Measurements from ENCODE around the gene SLC44A3. TPM values are rescaled to one million over a fixed set of nuclear protein-coding genes. Genes with fewer than 3 reads are reported as not detected.

Gene SLC44A3
- total and polyA plus RNA-seq, 4 experiments from 2014 or later: 1.1 to 2.3 (median 1.9) TPM

DNA sequence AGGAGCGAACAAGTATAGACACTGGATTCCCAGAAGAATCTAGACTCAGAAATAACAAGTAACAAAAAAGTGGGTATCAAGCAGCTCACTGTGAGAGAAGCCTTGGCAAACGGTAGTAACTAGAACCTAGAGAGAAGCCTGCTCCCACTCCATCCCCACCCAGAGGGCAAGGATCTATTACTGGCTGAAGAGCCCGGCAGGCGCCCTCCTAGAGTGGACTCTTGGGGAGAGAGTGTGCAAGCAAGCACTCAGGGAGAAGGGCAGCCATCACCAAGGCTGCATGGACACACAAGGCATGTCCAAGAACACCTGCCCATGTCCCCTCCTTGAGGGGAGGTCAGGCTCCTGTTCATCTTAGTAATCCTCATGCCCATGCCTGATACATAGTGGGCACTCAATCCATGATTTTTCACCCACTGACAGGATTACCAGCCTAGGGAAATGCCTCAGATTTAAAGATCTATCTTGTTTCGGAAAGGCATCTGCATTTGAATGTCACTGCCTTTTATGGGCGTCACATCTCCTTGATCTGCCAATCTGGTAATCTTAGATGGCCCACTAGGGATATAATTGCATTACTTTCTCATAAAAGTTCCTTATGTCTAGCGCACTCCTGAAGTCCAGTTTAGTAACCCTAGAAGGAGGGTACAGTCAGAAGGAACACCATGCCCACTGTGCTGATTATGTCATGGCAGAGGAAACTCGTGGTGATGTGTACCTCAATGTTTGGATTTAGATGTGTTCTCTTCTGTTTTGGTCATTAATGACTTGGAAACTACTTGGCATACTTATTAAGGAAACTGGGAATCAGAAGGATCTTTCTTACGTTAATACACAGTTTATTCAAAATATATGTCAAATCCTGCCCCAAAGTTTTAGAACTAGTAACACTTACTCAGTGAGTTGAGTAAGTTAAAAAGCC, 92.4 kb downstream of the SLC44A3 start:
- Mint-ChIP-seq H3K27me3 (peaks cover 13 to 19% of the 10 kb centered on the region in 2 donors), H3K4me3 (no peak overlapping the region), H3K36me3 (no peaks in the 10 kb centered on the region), H3K27ac (no peak overlapping the region), H3K4me1 (no peaks in the 10 kb centered on the region), H3K9me3 (no peaks in the 10 kb centered on the region)
- H3K4me1 ChIP-seq (ENCODE audit: insufficient read depth, low read length): no peaks in the 10 kb centered on the region
- CTCF ChIA-PET (ENCODE audit: partially characterized antibody): no interaction called here
- no peak overlapping the region for H3K4me3 ChIP-seq (ENCODE audit: low read length in 2 of 2)
- intact Hi-C loops (cut with micrococcal nuclease): no loop called here
- H3K27ac ChIP-seq (ENCODE audit: low read depth, low read length): no peak overlapping the region
- peaks cover 3% of the 10 kb centered on the region for H3K27me3 ChIP-seq (ENCODE audit: insufficient read depth, low read length)
- H3K36me3 ChIP-seq (ENCODE audit: insufficient read depth, low read length): no peaks in the 10 kb centered on the region
- POLR2A ChIA-PET (ENCODE audit: partially characterized antibody): no interaction called here
- DNase-seq: no peak
- no peaks in the 10 kb centered on the region for H3K9me3 ChIP-seq (ENCODE audit: control insufficient read depth in 1 of 2, low read length in 2 of 2)

DNA sequence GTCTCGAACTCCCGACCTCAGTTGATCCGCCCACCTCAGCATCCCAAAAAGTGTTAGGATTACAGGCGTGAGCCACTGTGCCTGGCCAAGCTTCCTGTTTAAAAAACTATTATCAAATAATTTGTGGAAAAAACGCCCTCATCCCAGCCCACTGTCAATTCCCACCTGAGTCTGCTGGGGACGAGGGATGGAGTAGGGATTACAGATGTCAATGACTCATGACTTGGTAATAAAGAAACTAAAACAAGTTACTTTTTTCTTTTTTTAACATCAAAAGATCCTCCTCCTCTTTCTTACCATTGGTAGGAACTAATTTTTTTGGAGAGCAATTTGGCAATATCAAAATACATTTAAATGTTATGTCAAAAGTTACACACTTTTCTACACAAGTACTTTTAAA, 97.1 kb downstream of the SLC44A3 start:
- no peak overlapping the region for H3K27ac Mint-ChIP-seq
- no peaks in the 10 kb centered on the region for H3K9me3 Mint-ChIP-seq
- no peak for DNase-seq
- Histone ChIP-seq H3K4me3 (ENCODE audit: low read length in 2 of 2) (no peak overlapping the region), H3K27ac (ENCODE audit: low read depth, low read length) (no peak overlapping the region), H3K9me3 (ENCODE audit: control insufficient read depth in 1 of 2, low read length in 2 of 2) (no peaks in the 10 kb centered on the region), H3K27me3 (ENCODE audit: insufficient read depth, low read length) (peaks cover 2% of the 10 kb centered on the region), H3K36me3 (ENCODE audit: insufficient read depth, low read length) (no peaks in the 10 kb centered on the region), H3K4me1 (ENCODE audit: insufficient read depth, low read length) (no peaks in the 10 kb centered on the region)
- ChIA-PET CTCF (ENCODE audit: partially characterized antibody) (no interaction called here), POLR2A (ENCODE audit: partially characterized antibody) (interaction anchor here (0.8 kb wide), 1 partner anchor 496 kb away, joined by 4 read pairs; no protein-coding TSS in a partner anchor)
- H3K27me3 Mint-ChIP-seq: peaks cover 4 to 11% of the 10 kb centered on the region in 2 donors
- H3K36me3 Mint-ChIP-seq: no peaks in the 10 kb centered on the region
- H3K4me1 Mint-ChIP-seq: no peaks in the 10 kb centered on the region
- no peak overlapping the region for H3K4me3 Mint-ChIP-seq
- intact Hi-C loops (cut with micrococcal nuclease): no loop called here

DNA sequence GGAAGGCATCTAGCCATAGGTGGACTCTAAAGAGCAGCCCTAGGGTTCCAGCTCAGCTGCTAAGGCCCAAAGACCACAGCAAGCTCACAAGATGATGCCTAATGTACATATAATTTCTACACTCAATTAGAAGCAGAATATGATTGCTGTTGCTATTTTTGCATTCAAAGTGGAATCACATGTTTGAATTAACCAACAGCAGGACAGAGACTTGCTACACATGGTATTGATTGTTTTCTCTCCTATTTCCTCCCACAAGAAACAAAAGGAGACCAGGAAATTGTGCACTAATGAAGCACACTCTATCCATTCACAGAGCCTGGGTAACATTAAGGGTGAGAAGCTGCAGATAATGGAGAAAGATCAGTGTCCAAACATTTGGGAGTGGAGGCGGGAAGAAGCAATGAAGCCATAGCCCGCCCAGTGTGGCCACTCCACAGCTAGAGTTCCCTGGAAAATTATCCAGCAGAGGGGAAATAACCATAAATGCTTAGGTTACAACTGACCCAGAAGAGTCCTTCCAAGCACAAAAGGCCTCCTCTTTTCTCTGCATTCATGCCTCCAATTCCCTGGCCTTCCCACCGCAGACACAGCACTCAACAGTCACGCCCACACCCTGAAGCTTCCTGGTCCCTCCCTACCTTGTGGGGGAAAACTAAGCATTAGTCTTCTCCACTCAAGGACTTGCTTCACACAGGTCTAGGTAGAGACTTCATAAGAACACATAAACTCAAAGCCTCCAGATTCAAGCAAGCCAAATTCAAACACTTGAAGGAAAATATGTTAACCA, 99.3 kb downstream of the SLC44A3 start:
- Mint-ChIP-seq H3K4me3 (no peak overlapping the region), H3K36me3 (no peaks in the 10 kb centered on the region), H3K9me3 (no peaks in the 10 kb centered on the region), H3K4me1 (no peaks in the 10 kb centered on the region), H3K27ac (no peak overlapping the region), H3K27me3 (peaks cover 11 to 15% of the 10 kb centered on the region in 2 donors)
- no peaks in the 10 kb centered on the region for H3K36me3 ChIP-seq (ENCODE audit: insufficient read depth, low read length)
- ChIA-PET CTCF (ENCODE audit: partially characterized antibody) (no interaction called here), POLR2A (ENCODE audit: partially characterized antibody) (interaction anchor here (1.1 kb wide), 1 partner anchor 8 kb away, joined by 3 read pairs; no protein-coding TSS in a partner anchor)
- peaks cover 6% of the 10 kb centered on the region for H3K27me3 ChIP-seq (ENCODE audit: insufficient read depth, low read length)
- no peaks in the 10 kb centered on the region for H3K9me3 ChIP-seq (ENCODE audit: control insufficient read depth in 1 of 2, low read length in 2 of 2)
- no peak overlapping the region for H3K4me3 ChIP-seq (ENCODE audit: low read length in 2 of 2)
- no peak overlapping the region for H3K27ac ChIP-seq (ENCODE audit: low read depth, low read length)
- H3K4me1 ChIP-seq (ENCODE audit: insufficient read depth, low read length): no peaks in the 10 kb centered on the region
- intact Hi-C loops (cut with micrococcal nuclease): loop anchor here (10.0 kb wide), 1 partner anchor 65 kb away; no protein-coding TSS in a partner anchor
- DNase-seq: no peak

DNA sequence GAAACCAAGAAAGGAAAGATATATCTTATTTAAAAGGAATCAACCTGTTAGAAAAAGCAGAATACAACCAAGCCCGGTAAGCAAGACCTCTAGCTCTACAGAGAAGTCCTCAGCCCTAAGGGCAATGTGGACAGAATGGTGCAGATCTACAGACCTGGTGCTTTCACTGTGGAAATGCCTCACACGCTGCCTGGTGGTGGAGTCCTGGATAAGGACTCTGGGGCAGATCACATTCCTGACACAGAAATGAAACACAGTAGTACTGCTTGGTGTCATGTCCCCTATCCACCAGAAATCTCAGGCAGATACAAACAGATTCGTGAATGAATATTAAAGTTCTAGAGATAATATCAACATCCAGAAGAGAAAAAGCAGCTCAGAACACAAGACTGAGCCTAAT, 99.9 kb downstream of the SLC44A3 start:
- Mint-ChIP-seq H3K4me1 (peaks cover 2 to 5% (median 2%) of the 10 kb centered on the region in 4 donors), H3K27me3 (peaks cover 16 to 21% of the 10 kb centered on the region in 2 donors), H3K9me3 (no peaks in the 10 kb centered on the region), H3K27ac (no peak overlapping the region), H3K4me3 (no peak overlapping the region), H3K36me3 (no peaks in the 10 kb centered on the region)
- no peak overlapping the region for H3K27ac ChIP-seq (ENCODE audit: low read depth, low read length)
- ChIA-PET CTCF (ENCODE audit: partially characterized antibody) (no interaction called here), POLR2A (ENCODE audit: partially characterized antibody) (no interaction called here)
- H3K4me1 ChIP-seq (ENCODE audit: insufficient read depth, low read length): no peaks in the 10 kb centered on the region
- H3K36me3 ChIP-seq (ENCODE audit: insufficient read depth, low read length): no peaks in the 10 kb centered on the region
- intact Hi-C loops (cut with micrococcal nuclease): loop anchor here (10.0 kb wide), 1 partner anchor 65 kb away; no protein-coding TSS in a partner anchor
- peaks cover 10% of the 10 kb centered on the region for H3K27me3 ChIP-seq (ENCODE audit: insufficient read depth, low read length)
- no peak overlapping the region for H3K4me3 ChIP-seq (ENCODE audit: low read length in 2 of 2)
- no peak for DNase-seq
- H3K9me3 ChIP-seq (ENCODE audit: control insufficient read depth in 1 of 2, low read length in 2 of 2): no peaks in the 10 kb centered on the region

DNA sequence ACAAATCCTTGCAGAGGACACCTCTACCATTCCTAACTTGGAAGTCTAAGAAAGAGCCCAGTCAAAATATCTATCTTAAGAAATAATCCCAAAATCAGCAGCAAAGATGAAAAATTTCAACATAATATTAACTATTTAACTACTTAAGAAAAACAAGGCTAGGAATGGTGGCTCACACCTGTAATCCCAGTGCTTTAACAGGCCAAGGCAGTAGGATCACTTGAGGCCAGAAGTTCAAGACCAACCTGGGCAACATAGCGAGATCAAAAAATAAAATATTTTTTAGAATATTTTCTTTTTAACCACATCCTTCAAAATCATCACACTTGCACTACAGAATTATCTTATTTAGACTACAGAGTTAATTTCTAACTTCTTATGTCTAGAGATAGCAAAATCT, 101.8 kb downstream of the SLC44A3 start:
- ChIA-PET CTCF (ENCODE audit: partially characterized antibody) (no interaction called here), POLR2A (ENCODE audit: partially characterized antibody) (no interaction called here)
- H3K9me3 Mint-ChIP-seq: no peaks in the 10 kb centered on the region
- H3K36me3 Mint-ChIP-seq: no peaks in the 10 kb centered on the region
- intact Hi-C loops (cut with micrococcal nuclease): loop anchor here (10.0 kb wide), 1 partner anchor 63 kb away; no protein-coding TSS in a partner anchor
- no peak overlapping the region for H3K27ac Mint-ChIP-seq
- H3K36me3 ChIP-seq (ENCODE audit: insufficient read depth, low read length): no peaks in the 10 kb centered on the region
- no peak overlapping the region for H3K27ac ChIP-seq (ENCODE audit: low read depth, low read length)
- peaks cover 19 to 27% of the 10 kb centered on the region in 2 donors for H3K27me3 Mint-ChIP-seq
- no peak overlapping the region for H3K4me3 Mint-ChIP-seq
- no peak for DNase-seq
- H3K27me3 ChIP-seq (ENCODE audit: insufficient read depth, low read length): peaks cover 17% of the 10 kb centered on the region
- H3K4me1 ChIP-seq (ENCODE audit: insufficient read depth, low read length): peaks cover 7% of the 10 kb centered on the region
- no peaks in the 10 kb centered on the region for H3K9me3 ChIP-seq (ENCODE audit: control insufficient read depth in 1 of 2, low read length in 2 of 2)
- peaks cover 7 to 16% (median 11%) of the 10 kb centered on the region in 4 donors for H3K4me1 Mint-ChIP-seq
- H3K4me3 ChIP-seq (ENCODE audit: low read length in 2 of 2): no peak overlapping the region

DNA sequence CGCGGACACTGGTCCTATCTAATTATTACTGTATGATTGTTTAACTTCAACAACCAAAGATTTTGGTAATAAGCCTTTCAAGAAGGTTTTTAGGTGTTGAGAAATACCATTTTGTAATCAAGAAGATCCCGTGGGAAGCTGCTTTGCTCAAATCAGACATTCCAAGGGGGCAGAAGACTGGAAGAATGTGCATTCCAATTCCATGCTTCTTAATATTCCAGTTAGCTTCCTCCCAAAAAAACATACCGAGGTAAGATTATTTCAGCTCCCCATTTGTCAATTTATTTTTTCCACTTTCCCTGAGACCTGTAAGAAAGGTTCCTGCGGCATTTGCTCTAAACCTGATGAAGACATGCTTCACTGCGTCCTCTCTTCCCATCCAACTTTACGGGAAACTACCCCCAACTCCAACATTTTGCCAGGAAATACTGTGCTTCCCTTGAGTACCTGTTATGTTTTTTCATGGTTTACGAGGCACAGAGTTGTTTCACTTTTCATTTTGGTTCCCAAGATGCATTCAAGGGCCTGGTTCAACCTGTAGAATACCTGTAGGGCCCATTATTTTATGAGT, 102.7 kb downstream of the SLC44A3 start:
- POLR2A ChIA-PET (ENCODE audit: partially characterized antibody): no interaction called here
- no peak for DNase-seq
- H3K4me1 Mint-ChIP-seq: peaks cover 9 to 21% (median 16%) of the 10 kb centered on the region in 4 donors
- H3K4me1 ChIP-seq (ENCODE audit: insufficient read depth, low read length): peaks cover 7% of the 10 kb centered on the region
- no peaks in the 10 kb centered on the region for H3K9me3 ChIP-seq (ENCODE audit: control insufficient read depth in 1 of 2, low read length in 2 of 2)
- no peak overlapping the region for H3K27ac ChIP-seq (ENCODE audit: low read depth, low read length)
- intact Hi-C loops (cut with micrococcal nuclease): loop anchor here (10.0 kb wide), 1 partner anchor 62 kb away; no protein-coding TSS in a partner anchor
- H3K4me3 ChIP-seq (ENCODE audit: low read length in 2 of 2): no peak overlapping the region
- no peaks in the 10 kb centered on the region for H3K9me3 Mint-ChIP-seq
- peaks cover 17% of the 10 kb centered on the region for H3K27me3 ChIP-seq (ENCODE audit: insufficient read depth, low read length)
- no peak overlapping the region for H3K27ac Mint-ChIP-seq
- H3K4me3 Mint-ChIP-seq: no peak overlapping the region
- H3K36me3 ChIP-seq (ENCODE audit: insufficient read depth, low read length): no peaks in the 10 kb centered on the region
- no peaks in the 10 kb centered on the region for H3K36me3 Mint-ChIP-seq
- CTCF ChIA-PET (ENCODE audit: partially characterized antibody): interaction anchor here (0.9 to 1.6 kb wide), 2 partner anchors 15 to 68 kb away, joined by 3 read pairs; no protein-coding TSS in a partner anchor
- H3K27me3 Mint-ChIP-seq: peaks cover 24 to 31% of the 10 kb centered on the region in 2 donors

DNA sequence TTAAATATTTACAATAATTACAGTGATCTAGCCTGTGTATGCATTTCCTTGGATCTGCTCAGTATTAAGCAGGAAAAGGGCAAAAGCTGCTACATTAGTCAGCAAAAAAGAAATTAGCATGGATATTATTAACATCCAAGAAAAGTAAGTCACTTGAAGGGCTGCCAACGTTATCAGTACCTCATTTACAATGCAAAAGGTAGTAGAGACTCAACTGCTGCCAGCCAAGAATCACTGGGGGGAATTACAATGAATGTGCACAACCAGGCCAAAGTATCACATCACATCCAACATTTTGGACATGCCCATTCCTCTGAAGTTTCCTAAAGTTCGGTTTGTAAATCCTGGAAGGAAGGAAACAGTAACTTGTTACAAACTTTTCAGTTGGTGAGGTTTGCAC, 104.8 kb downstream of the SLC44A3 start:
- no peak for DNase-seq

More for the DNA sequence above, 104.8 kb downstream of the SLC44A3 start:
- Mint-ChIP-seq H3K4me1 (peaks cover 9 to 24% (median 17%) of the 10 kb centered on the region in 4 donors), H3K4me3 (peak overlapping the region in 4 of 8 donors; percentile 0 to 91 (median 56)), H3K27ac (no peak overlapping the region), H3K27me3 (peaks cover 27 to 33% of the 10 kb centered on the region in 2 donors), H3K9me3 (no peaks in the 10 kb centered on the region), H3K36me3 (no peaks in the 10 kb centered on the region)
- intact Hi-C loops (cut with micrococcal nuclease): loop anchor here (5.0 to 10.0 kb wide), 4 partner anchors 37 to 307 kb away; partner anchors contain the start of gene RWDD3
- POLR2A ChIA-PET (ENCODE audit: partially characterized antibody): no interaction called here
- no peak overlapping the region for H3K4me3 ChIP-seq (ENCODE audit: low read length in 2 of 2)
- CTCF ChIA-PET (ENCODE audit: partially characterized antibody): no interaction called here
- no peaks in the 10 kb centered on the region for H3K36me3 ChIP-seq (ENCODE audit: insufficient read depth, low read length)
- H3K9me3 ChIP-seq (ENCODE audit: control insufficient read depth in 1 of 2, low read length in 2 of 2): no peaks in the 10 kb centered on the region
- peaks cover 7% of the 10 kb centered on the region for H3K4me1 ChIP-seq (ENCODE audit: insufficient read depth, low read length)
- H3K27ac ChIP-seq (ENCODE audit: low read depth, low read length): no peak overlapping the region
- peaks cover 17% of the 10 kb centered on the region for H3K27me3 ChIP-seq (ENCODE audit: insufficient read depth, low read length)

Measured in CD4-positive, alpha-beta memory T cell (primary cell).